ENCODE data around the gene ZBTB16. TPM values are rescaled to one million over a fixed set of nuclear protein-coding genes. Genes with fewer than 3 reads are reported as not detected.

ZBTB16 gene
- total RNA-seq, 1 experiment from 2014 or later: 0.44 TPM

DNA sequence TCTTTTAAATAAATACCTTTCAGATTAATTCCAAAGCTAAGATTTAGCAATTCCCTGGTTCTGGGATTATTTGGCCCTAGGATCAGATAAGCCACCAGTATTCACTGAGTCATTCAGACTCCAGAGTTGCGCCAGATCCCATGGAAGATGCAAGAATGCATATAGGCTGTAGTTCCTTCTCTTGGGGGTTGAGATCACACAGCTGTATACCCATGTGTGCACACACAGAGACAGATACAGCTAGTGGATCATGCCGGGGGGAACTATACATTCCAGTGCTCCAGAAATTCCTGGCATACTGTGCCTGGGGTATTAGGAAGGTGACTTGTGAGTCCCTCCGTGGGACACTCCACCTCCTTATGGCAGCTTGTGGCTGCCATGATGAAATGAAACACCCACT is 75.4 kb downstream of the ZBTB16 start:
- no peaks in the 10 kb centered on the region for H3K4me1 ChIP-seq (replicated peaks; ENCODE audit: insufficient read depth)
- H3K27me3 ChIP-seq (ENCODE audit: insufficient read depth, low read depth): peaks cover 92% of the 10 kb centered on the region
- H3K36me3 ChIP-seq (ENCODE audit: low read depth): no peaks in the 10 kb centered on the region
- DNase-seq: no peak
- H3K9me2 ChIP-seq (ENCODE audit: insufficient read depth): no peaks in the 10 kb centered on the region
- no peaks in the 10 kb centered on the region for H3K79me2 ChIP-seq (ENCODE audit: low read depth)
- POLR2A ChIA-PET (ENCODE audit: unreplicated experiment): no interaction called here
- H4K20me1 ChIP-seq (ENCODE audit: insufficient read depth): no peaks in the 10 kb centered on the region
- no peak overlapping the region for H3K4me3 ChIP-seq
- CTCF ChIA-PET: no interaction called here
- BruUV-seq (replicated peaks): no TSS peak
- TF ChIP-seq EZH2 (IDR thresholded peaks at IDR 0.05; ENCODE audit: low read depth): no peak
- TF ChIP-seq, protein P1, sequence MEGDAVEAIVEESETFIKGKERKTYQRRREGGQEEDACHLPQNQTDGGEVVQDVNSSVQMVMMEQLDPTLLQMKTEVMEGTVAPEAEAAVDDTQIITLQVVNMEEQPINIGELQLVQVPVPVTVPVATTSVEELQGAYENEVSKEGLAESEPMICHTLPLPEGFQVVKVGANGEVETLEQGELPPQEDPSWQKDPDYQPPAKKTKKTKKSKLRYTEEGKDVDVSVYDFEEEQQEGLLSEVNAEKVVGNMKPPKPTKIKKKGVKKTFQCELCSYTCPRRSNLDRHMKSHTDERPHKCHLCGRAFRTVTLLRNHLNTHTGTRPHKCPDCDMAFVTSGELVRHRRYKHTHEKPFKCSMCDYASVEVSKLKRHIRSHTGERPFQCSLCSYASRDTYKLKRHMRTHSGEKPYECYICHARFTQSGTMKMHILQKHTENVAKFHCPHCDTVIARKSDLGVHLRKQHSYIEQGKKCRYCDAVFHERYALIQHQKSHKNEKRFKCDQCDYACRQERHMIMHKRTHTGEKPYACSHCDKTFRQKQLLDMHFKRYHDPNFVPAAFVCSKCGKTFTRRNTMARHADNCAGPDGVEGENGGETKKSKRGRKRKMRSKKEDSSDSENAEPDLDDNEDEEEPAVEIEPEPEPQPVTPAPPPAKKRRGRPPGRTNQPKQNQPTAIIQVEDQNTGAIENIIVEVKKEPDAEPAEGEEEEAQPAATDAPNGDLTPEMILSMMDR (conservative IDR thresholded peaks at IDR 0.05): no peak
- H3K9me3 ChIP-seq (ENCODE audit: insufficient read depth, low read depth): no peaks in the 10 kb centered on the region
- no peak overlapping the region for H2AFZ ChIP-seq
- no peak overlapping the region for H3K4me2 ChIP-seq
- intact Hi-C loops (cut with micrococcal nuclease; ENCODE audit: unreplicated experiment): no loop called here
- no peak overlapping the region for H3K27ac ChIP-seq
- H3F3A ChIP-seq (ENCODE audit: insufficient read depth, low read depth): no peaks in the 10 kb centered on the region

DNA sequence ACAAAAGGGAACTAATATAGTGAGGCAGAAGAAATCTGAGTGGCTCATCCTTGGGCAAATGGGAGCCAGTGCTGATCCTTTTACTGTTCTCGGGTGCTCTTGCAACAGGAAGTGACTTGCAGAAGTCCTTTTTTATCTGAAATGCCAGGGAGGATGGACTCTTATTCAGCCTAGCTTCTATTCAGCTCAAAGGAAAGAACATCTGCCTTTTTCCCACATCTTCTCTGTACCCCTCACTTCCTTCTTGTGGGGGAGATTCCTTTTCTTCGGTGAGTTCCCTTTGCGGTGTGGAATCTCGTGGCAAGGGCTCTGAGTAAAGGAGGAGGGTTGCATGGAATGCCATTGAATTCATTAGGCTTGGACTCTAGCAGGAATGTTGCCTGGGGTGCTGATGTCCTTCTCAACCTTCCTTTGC is 76.2 kb downstream of the ZBTB16 start:
- ChIA-PET CTCF (interaction anchor here (0.6 kb wide), 1 partner anchor 97 kb away, joined by 3 read pairs; no protein-coding TSS in a partner anchor), POLR2A (ENCODE audit: unreplicated experiment) (no interaction called here)
- H3K79me2 ChIP-seq (ENCODE audit: low read depth): no peaks in the 10 kb centered on the region
- H3K4me3 ChIP-seq: no peak overlapping the region
- BruUV-seq (replicated peaks): no TSS peak
- no peaks in the 10 kb centered on the region for H3K9me2 ChIP-seq (ENCODE audit: insufficient read depth)
- TF ChIP-seq EZH2 (IDR thresholded peaks at IDR 0.05; ENCODE audit: low read depth): no peak
- TF ChIP-seq, protein P1 (conservative IDR thresholded peaks at IDR 0.05): no peak
- no peak overlapping the region for H3K27ac ChIP-seq
- no peaks in the 10 kb centered on the region for H3K4me1 ChIP-seq (replicated peaks; ENCODE audit: insufficient read depth)
- no peaks in the 10 kb centered on the region for H3K9me3 ChIP-seq (ENCODE audit: insufficient read depth, low read depth)
- no peaks in the 10 kb centered on the region for H4K20me1 ChIP-seq (ENCODE audit: insufficient read depth)
- H3K27me3 ChIP-seq (ENCODE audit: insufficient read depth, low read depth): peaks cover 92% of the 10 kb centered on the region
- no peak overlapping the region for H3K4me2 ChIP-seq
- no peak overlapping the region for H2AFZ ChIP-seq
- H3F3A ChIP-seq (ENCODE audit: insufficient read depth, low read depth): no peaks in the 10 kb centered on the region
- H3K36me3 ChIP-seq (ENCODE audit: low read depth): no peaks in the 10 kb centered on the region
- no peak for DNase-seq
- intact Hi-C loops (cut with micrococcal nuclease; ENCODE audit: unreplicated experiment): no loop called here

DNA sequence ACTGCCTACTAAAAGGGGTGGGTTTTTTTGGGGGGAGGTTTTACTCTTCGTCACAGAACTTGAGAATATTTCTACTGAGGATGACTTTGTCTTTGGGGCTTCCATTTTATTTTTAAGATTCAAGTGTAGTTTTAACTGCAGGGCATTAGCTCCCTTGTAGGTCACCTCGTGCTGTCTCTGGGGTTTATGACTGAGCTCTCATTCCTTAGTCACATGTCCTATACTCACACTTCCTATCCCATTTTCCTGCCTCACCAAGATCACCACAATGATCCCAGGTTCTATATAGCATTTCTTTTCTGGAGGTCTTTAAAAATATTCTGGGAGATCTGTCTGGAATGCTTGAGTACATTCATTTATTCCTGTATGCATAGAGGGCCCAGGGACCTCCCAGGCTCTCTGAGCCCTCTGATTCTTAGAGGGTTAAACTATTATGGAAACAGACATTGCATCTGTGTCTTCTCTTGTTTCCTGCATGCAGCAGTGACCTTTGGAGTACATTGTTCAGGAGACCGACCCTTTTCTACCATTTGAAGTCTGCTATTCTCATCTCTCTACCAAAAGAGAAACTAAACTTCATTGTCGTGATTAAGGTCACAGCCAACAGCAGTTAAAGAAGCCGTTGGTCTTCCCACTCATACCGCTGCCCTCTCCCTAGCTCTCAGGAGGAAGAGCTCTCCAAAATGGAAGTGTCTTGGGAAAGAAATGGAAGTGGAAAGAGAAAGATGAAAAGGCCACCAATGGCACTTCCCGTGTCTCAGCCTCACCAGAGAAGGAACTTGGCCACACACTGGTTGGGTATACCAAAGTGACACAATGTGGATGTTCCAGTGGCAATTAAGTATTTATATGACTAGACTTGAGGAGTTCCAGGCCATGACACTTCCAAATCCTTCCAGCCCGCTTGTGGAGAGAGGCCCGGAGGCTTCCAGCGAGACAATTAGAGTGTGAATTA is 77.5 kb downstream of the ZBTB16 start:
- BruUV-seq (replicated peaks): no TSS peak
- Histone ChIP-seq H3K9me3 (ENCODE audit: insufficient read depth, low read depth) (no peaks in the 10 kb centered on the region), H3F3A (ENCODE audit: insufficient read depth, low read depth) (no peaks in the 10 kb centered on the region), H3K4me2 (no peak overlapping the region), H3K4me3 (no peak overlapping the region), H3K9me2 (ENCODE audit: insufficient read depth) (no peaks in the 10 kb centered on the region), H2AFZ (no peak overlapping the region), H3K27me3 (ENCODE audit: insufficient read depth, low read depth) (peaks cover 92% of the 10 kb centered on the region), H3K36me3 (ENCODE audit: low read depth) (no peaks in the 10 kb centered on the region), H3K79me2 (ENCODE audit: low read depth) (no peaks in the 10 kb centered on the region), H3K4me1 (replicated peaks; ENCODE audit: insufficient read depth) (no peaks in the 10 kb centered on the region), H4K20me1 (ENCODE audit: insufficient read depth) (no peaks in the 10 kb centered on the region), H3K27ac (no peak overlapping the region)
- no peak for TF ChIP-seq EZH2 (IDR thresholded peaks at IDR 0.05; ENCODE audit: low read depth)
- TF ChIP-seq, protein P1 (conservative IDR thresholded peaks at IDR 0.05): no peak
- DNase-seq: no peak
- ChIA-PET CTCF (no interaction called here), POLR2A (ENCODE audit: unreplicated experiment) (no interaction called here)
- intact Hi-C loops (cut with micrococcal nuclease; ENCODE audit: unreplicated experiment): no loop called here
